PC-9 (cell line): ENCODE measurements around the gene SNAP47.

Experiments used
- EZH2 ChIP-seq: fragments of 200-600 bp; sonication (generic); IDR thresholded peaks from 2 replicates; pipeline ENCODE4 v1.8.0; 2017; ENCODE audit warnings: antibody characterized with exemption, low read depth
- TF ChIP-seq, protein P1 (sequence below): fragments of 200-600 bp; sonication (generic); conservative IDR thresholded peaks from 2 replicates; pipeline ENCODE4 v1.6.1; 2017; ENCODE audit warnings: mixed run types, antibody characterized with exemption, mild to moderate bottlenecking, moderate library complexity

- TF ChIP-seq, protein P1, sequence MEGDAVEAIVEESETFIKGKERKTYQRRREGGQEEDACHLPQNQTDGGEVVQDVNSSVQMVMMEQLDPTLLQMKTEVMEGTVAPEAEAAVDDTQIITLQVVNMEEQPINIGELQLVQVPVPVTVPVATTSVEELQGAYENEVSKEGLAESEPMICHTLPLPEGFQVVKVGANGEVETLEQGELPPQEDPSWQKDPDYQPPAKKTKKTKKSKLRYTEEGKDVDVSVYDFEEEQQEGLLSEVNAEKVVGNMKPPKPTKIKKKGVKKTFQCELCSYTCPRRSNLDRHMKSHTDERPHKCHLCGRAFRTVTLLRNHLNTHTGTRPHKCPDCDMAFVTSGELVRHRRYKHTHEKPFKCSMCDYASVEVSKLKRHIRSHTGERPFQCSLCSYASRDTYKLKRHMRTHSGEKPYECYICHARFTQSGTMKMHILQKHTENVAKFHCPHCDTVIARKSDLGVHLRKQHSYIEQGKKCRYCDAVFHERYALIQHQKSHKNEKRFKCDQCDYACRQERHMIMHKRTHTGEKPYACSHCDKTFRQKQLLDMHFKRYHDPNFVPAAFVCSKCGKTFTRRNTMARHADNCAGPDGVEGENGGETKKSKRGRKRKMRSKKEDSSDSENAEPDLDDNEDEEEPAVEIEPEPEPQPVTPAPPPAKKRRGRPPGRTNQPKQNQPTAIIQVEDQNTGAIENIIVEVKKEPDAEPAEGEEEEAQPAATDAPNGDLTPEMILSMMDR = no peak
- no peak for TF ChIP-seq EZH2
Measured at GRCh38 chr1:227734546-227734855, 734 bp upstream of the SNAP47 start.
